Hepatocyte (in vitro differentiated cells): ENCODE data around the gene GPATCH2. TPM values are rescaled to one million over a fixed set of nuclear protein-coding genes. Genes with fewer than 3 reads are reported as not detected.
A peak's percentile ranks its signal among the peaks of the same experiment; 100 is the strongest.
"Not testable (repeated sequence)": the region's sequence is repeated elsewhere in the genome, so short reads cannot be mapped to it uniquely, and the experiment has no call there.

Experiments used
- DNase-seq: peaks from one replicate; pipeline ENCODE4 v3.0.0-alpha.2; 2016; ENCODE audit warnings: low spot score
- H2AFZ ChIP-seq: fragments of 200-600 bp; sonication (generic); 2 replicates; pipeline ENCODE4 v1.6.0; 2016; ENCODE audit warnings: antibody characterized with exemption, mild to moderate bottlenecking
- H3K27ac ChIP-seq: fragments of 200-600 bp; sonication (generic); 2 replicates; pipeline ENCODE4 v1.5.1; 2016; ENCODE audit warnings: mild to moderate bottlenecking
- H3K27me3 ChIP-seq: fragments of 200-600 bp; sonication (generic); 2 replicates; pipeline ENCODE4 v1.6.1; 2016
- H3K36me3 ChIP-seq: fragments of 200-600 bp; sonication (generic); replicated peaks from 2 replicates; pipeline ENCODE4 v1.5.1; 2016; ENCODE audit warnings: low read depth; ENCODE audit not compliant: insufficient read depth
- H3K4me1 ChIP-seq: fragments of 200-600 bp; sonication (generic); 2 replicates; pipeline ENCODE4 v1.5.1; 2016; ENCODE audit warnings: mild to moderate bottlenecking, moderate library complexity; ENCODE audit not compliant: insufficient read depth
- H3K4me2 ChIP-seq: fragments of 200-600 bp; sonication (generic); 2 replicates; pipeline ENCODE4 v1.6.0; 2016
- H3K4me3 ChIP-seq: fragments of 200-600 bp; sonication (generic); 2 replicates; pipeline ENCODE4 v1.5.1; 2016; ENCODE audit warnings: mild to moderate bottlenecking
- H3K79me2 ChIP-seq: fragments of 200-600 bp; sonication (generic); 2 replicates; pipeline ENCODE4 v1.6.0; 2017; ENCODE audit warnings: mild to moderate bottlenecking
- H3K9me2 ChIP-seq: fragments of 200-600 bp; sonication (generic); replicated peaks from 2 replicates; pipeline ENCODE4 v1.6.0; 2017; ENCODE audit warnings: mild to moderate bottlenecking; ENCODE audit not compliant: insufficient read depth
- H3K9me3 ChIP-seq: fragments of 200-600 bp; sonication (generic); 2 replicates; pipeline ENCODE4 v1.5.1; 2016; ENCODE audit warnings: low read depth, mild to moderate bottlenecking
- H4K20me1 ChIP-seq: fragments of 200-600 bp; sonication (generic); 2 replicates; pipeline ENCODE4 v1.6.0; 2016; ENCODE audit warnings: mild to moderate bottlenecking; ENCODE audit not compliant: insufficient read depth, poor library complexity, severe bottlenecking
- EZH2 ChIP-seq: fragments of 200-600 bp; sonication (generic); IDR thresholded peaks from 2 replicates; pipeline ENCODE4 v1.6.1; 2016; ENCODE audit warnings: antibody characterized with exemption, mild to moderate bottlenecking, borderline replicate concordance
- EZH2phosphoT487 ChIP-seq: fragments of 200-600 bp; sonication (generic); IDR thresholded peaks from one replicate; pipeline ENCODE4 v1.6.1; 2018; ENCODE audit warnings: antibody characterized with exemption, mild to moderate bottlenecking, low read depth, moderate library complexity; ENCODE audit not compliant: unreplicated experiment, severe bottlenecking
- WGBS: methylation state at CpG from one replicate; pipeline ENCODE4 v1.1.6; 2016; ENCODE audit warnings: low lambda C conversion rate; ENCODE audit errors: missing lambda C conversion rate; 5-methylcytosine and 5-hydroxymethylcytosine counted together
- polyA plus RNA-seq: library from polyadenylated mRNA; unstranded; fragments of >200 nt; fragmentation: Nextera tagmentation; extraction: Ambion mirVana; gene quantifications from 2 replicates; pipeline ENCODE4 v1.2.1, GENCODE V29; 2016
- total RNA-seq: library from RNA; depleted of rRNA; stranded (reverse); fragments of >200 nt; gene quantifications from 2 replicates; pipeline ENCODE4 v1.2.3, GENCODE V29; 2014
- TF ChIP-seq, protein P1 (sequence below): fragments of 200-600 bp; sonication (generic); IDR thresholded peaks from 2 replicates; pipeline ENCODE4 v1.5.1; 2016; ENCODE audit warnings: antibody characterized with exemption, mild to moderate bottlenecking; ENCODE audit not compliant: poor library complexity

Gene GPATCH2
- total and polyA plus RNA-seq, 2 experiments from 2014 or later: 7.8 to 22.5 TPM

GRCh38 chr1:217392441-217392840 is 238.4 kb downstream of the GPATCH2 start:
- no peak for DNase-seq
- TF ChIP-seq, protein P1, sequence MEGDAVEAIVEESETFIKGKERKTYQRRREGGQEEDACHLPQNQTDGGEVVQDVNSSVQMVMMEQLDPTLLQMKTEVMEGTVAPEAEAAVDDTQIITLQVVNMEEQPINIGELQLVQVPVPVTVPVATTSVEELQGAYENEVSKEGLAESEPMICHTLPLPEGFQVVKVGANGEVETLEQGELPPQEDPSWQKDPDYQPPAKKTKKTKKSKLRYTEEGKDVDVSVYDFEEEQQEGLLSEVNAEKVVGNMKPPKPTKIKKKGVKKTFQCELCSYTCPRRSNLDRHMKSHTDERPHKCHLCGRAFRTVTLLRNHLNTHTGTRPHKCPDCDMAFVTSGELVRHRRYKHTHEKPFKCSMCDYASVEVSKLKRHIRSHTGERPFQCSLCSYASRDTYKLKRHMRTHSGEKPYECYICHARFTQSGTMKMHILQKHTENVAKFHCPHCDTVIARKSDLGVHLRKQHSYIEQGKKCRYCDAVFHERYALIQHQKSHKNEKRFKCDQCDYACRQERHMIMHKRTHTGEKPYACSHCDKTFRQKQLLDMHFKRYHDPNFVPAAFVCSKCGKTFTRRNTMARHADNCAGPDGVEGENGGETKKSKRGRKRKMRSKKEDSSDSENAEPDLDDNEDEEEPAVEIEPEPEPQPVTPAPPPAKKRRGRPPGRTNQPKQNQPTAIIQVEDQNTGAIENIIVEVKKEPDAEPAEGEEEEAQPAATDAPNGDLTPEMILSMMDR: no peak
- TF ChIP-seq EZH2 (no peak), EZH2phosphoT487 (no peak)
- Histone ChIP-seq H3K4me1 (no peaks in the 10 kb centered on the region), H3K27ac (no peak overlapping the region), H3K36me3 (no peaks in the 10 kb centered on the region), H3K4me2 (no peak overlapping the region), H3K27me3 (no peaks in the 10 kb centered on the region), H3K4me3 (no peak overlapping the region), H4K20me1 (no peaks in the 10 kb centered on the region), H3K9me2 (no peaks in the 10 kb centered on the region), H2AFZ (no peak overlapping the region), H3K9me3 (no peaks in the 10 kb centered on the region), H3K79me2 (no peaks in the 10 kb centered on the region)
- WGBS: 54% methylated on average over 3 of the region's 3 CpGs

GRCh38 chr1:217389895-217390294 is 241.0 kb downstream of the GPATCH2 start:
- TF ChIP-seq, protein P1: no peak
- TF ChIP-seq EZH2 (no peak), EZH2phosphoT487 (no peak)
- 76% methylated on average over 5 of the region's 5 CpGs for WGBS
- no peaks in the 10 kb centered on the region for H3K9me2 ChIP-seq
- H3K79me2 ChIP-seq: no peaks in the 10 kb centered on the region
- H3K27ac ChIP-seq: no peak overlapping the region
- no peak overlapping the region for H3K4me3 ChIP-seq
- no peaks in the 10 kb centered on the region for H3K9me3 ChIP-seq
- no peak overlapping the region for H2AFZ ChIP-seq
- H3K4me1 ChIP-seq: no peaks in the 10 kb centered on the region
- H3K4me2 ChIP-seq: no peak overlapping the region
- no peaks in the 10 kb centered on the region for H3K27me3 ChIP-seq
- DNase-seq: no peak
- no peaks in the 10 kb centered on the region for H4K20me1 ChIP-seq
- H3K36me3 ChIP-seq: no peaks in the 10 kb centered on the region

DNA sequence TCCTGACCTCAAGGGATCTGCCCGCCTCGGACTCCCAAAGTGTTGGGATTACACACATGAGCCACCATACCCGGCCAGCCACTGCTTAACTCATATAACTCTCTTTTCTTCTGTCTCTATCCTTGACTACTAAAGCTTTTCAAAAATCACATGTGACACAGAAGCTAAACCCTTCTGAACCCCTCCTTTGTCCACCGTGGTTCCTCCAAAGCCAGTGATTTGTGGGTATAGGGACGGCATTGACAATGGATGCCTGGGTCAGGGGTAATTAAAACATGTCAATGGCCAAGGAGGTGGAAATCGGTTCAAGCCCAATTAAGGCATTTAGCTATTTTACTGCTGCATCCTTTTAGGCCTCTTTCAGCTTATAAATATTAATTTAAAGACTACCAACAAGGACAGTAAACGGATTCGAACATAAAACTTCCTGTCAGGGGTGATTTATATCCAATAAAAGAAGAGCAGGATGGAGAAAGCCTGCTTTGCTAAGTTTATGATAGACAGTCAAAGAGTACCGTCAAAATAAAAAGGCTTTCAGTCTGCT is 242.3 kb downstream of the GPATCH2 start:
- Histone ChIP-seq H4K20me1 (no peaks in the 10 kb centered on the region), H3K9me3 (no peaks in the 10 kb centered on the region), H3K4me2 (no peak overlapping the region), H2AFZ (no peak overlapping the region), H3K27ac (no peak overlapping the region), H3K27me3 (no peaks in the 10 kb centered on the region), H3K79me2 (no peaks in the 10 kb centered on the region), H3K4me1 (no peaks in the 10 kb centered on the region), H3K9me2 (no peaks in the 10 kb centered on the region), H3K36me3 (no peaks in the 10 kb centered on the region), H3K4me3 (no peak overlapping the region)
- WGBS: 71% methylated on average over 9 of the region's 9 CpGs
- TF ChIP-seq EZH2 (no peak), EZH2phosphoT487 (no peak)
- TF ChIP-seq, protein P1: no peak
- DNase-seq: no peak

- not testable (repeated sequence) for H3K4me2 ChIP-seq, H2AFZ ChIP-seq, H3K9me3 ChIP-seq, H3K4me1 ChIP-seq, H3K9me2 ChIP-seq, H4K20me1 ChIP-seq, H3K36me3 ChIP-seq, H3K4me3 ChIP-seq, H3K27ac ChIP-seq, DNase-seq, H3K27me3 ChIP-seq, H3K79me2 ChIP-seq
- 18% methylated on average over 2 of the region's 2 CpGs for WGBS
Measured at GRCh38 chr1:217381773-217382172, 249.1 kb downstream of the GPATCH2 start.

GRCh38 chr1:217379804-217380203 is 251.1 kb downstream of the GPATCH2 start:
- H3K79me2 ChIP-seq, H4K20me1 ChIP-seq, H3K4me2 ChIP-seq, H3K4me1 ChIP-seq, H3K9me3 ChIP-seq, H2AFZ ChIP-seq, H3K27ac ChIP-seq, H3K9me2 ChIP-seq, H3K4me3 ChIP-seq, H3K36me3 ChIP-seq, H3K27me3 ChIP-seq: not testable (repeated sequence)
- peak; percentile 19 for DNase-seq
- 52% methylated on average over 5 of the region's 5 CpGs for WGBS
